Head of caudate nucleus (tissue), 42 donors: ENCODE data around the gene PLA1A.

ENCODE experiments used
- DNase-seq, 42 donors: peaks; one replicate each; pipeline versions ENCODE4 v3.0.0 to v3.0.0-alpha.2; 2020 to 2021; ENCODE audit warnings: mixed read lengths in 7 of 42
- intact Hi-C: fragments of 100-400 bp; cut with DNase I; formaldehyde crosslinking; loops from one replicate; pipeline ENCODE4 v1.15.0; 2022

Gene PLA1A

GRCh38 chr3:119599558-119600174 is 2.0 kb downstream of the PLA1A start:
- intact Hi-C loops, result no loop called here

GRCh38 chr3:119600732-119601131 is 3.0 kb downstream of the PLA1A start:
- DNase-seq, result peak in 13 of 42 donors; percentile 3 to 51 (median 23)

More at GRCh38 chr3:119599558-119600174, 2.0 kb downstream of the PLA1A start:
- DNase-seq, result no peak

GRCh38 chr3:119601154-119601553 is 3.5 kb downstream of the PLA1A start:
- DNase-seq, result no peak
- intact Hi-C loops, result no loop called here

More at GRCh38 chr3:119600732-119601131, 3.0 kb downstream of the PLA1A start:
- intact Hi-C loops, result no loop called here

- intact Hi-C loops, result no loop called here
- DNase-seq, result no peak
Observed at GRCh38 chr3:119602676-119603075, 5.0 kb downstream of the PLA1A start.

GRCh38 chr3:119604878-119605277 is 7.2 kb downstream of the PLA1A start:
- intact Hi-C loops, result no loop called here
- no peak for DNase-seq

GRCh38 chr3:119608405-119609000 is 10.8 kb downstream of the PLA1A start:
- no peak for DNase-seq
- intact Hi-C loops, result no loop called here

GRCh38 chr3:119609301-119609700 is 11.6 kb downstream of the PLA1A start:
- intact Hi-C loops, result no loop called here
- peak in 1 of 42 donors; percentile 15 for DNase-seq

GRCh38 chr3:119611664-119612063 is 14.0 kb downstream of the PLA1A start:
- intact Hi-C loops, result no loop called here
- no peak for DNase-seq

GRCh38 chr3:119613201-119613600 is 15.5 kb downstream of the PLA1A start:
- DNase-seq, result no peak
- intact Hi-C loops, result no loop called here

GRCh38 chr3:119613872-119614271 is 16.2 kb downstream of the PLA1A start:
- intact Hi-C loops, result no loop called here
- no peak for DNase-seq

- intact Hi-C loops, result no loop called here
- DNase-seq, result no peak
Observed at GRCh38 chr3:119616056-119616455, 18.4 kb downstream of the PLA1A start.

GRCh38 chr3:119619094-119619493 is 21.4 kb downstream of the PLA1A start:
- no peak for DNase-seq
- intact Hi-C loops, result no loop called here

- DNase-seq, result no peak
- intact Hi-C loops, result no loop called here
Observed at GRCh38 chr3:119620899-119621298, 23.2 kb downstream of the PLA1A start.

- intact Hi-C loops, result no loop called here
- no peak for DNase-seq
Observed at GRCh38 chr3:119624002-119624720, 26.5 kb downstream of the PLA1A start.

GRCh38 chr3:119625451-119626153 is 27.9 kb downstream of the PLA1A start:
- intact Hi-C loops, result no loop called here
- DNase-seq, result no peak

- intact Hi-C loops, result no loop called here
- DNase-seq, result no peak
Observed at GRCh38 chr3:119626196-119626595, 28.5 kb downstream of the PLA1A start.

- peak in 12 of 42 donors; percentile 8 to 53 (median 24) for DNase-seq
- intact Hi-C loops, result no loop called here
Observed at GRCh38 chr3:119627461-119627860, 29.8 kb downstream of the PLA1A start.

GRCh38 chr3:119628390-119628789 is 30.7 kb downstream of the PLA1A start:
- intact Hi-C loops, result no loop called here

GRCh38 chr3:119628816-119629445 is 31.2 kb downstream of the PLA1A start:
- no peak for DNase-seq
- intact Hi-C loops, result no loop called here

More at GRCh38 chr3:119628390-119628789, 30.7 kb downstream of the PLA1A start:
- DNase-seq, result no peak
